HG02970 (cell line): ENCODE measurements around the gene PHACTR3.
"Not testable (repeated sequence)": the region's sequence is repeated elsewhere in the genome, so short reads cannot be mapped to it uniquely, and the experiment has no call there.

Experiments used
- ATAC-seq: cut with Tn5 transposase; IDR thresholded peaks from one replicate; pipeline ENCODE4 v1.9.1; 2021; ENCODE audit warnings: mild to moderate bottlenecking, moderate library complexity, moderate number of reproducible peaks; ENCODE audit not compliant: unreplicated experiment, low FRiP score

The PHACTR3 gene

GRCh38 chr20:59831916-59832270 lies 227.6 kb downstream of the PHACTR3 start:
- no peak for ATAC-seq

- ATAC-seq = no peak
Measured at GRCh38 chr20:59832406-59833363, 228.3 kb downstream of the PHACTR3 start.

DNA sequence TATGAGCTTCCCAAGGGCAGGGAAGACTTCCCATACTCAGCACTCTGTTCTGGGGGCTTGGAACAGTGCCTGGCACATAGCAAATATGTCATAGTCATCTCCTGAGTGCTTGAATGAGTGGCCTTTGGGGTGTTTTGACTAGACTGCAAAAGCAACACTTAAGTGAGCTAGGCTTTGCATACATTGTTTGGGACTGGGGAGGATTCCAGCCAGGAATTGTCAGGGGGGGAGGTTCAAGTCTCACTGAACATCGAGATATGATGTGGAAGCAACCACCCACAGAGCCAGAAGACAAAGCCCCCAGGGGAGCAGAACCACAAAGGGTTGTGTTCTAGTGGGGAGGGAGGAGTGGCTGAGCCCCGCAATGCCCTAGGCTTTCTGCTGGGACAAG lies 230.7 kb downstream of the PHACTR3 start:
- ATAC-seq = no peak

DNA sequence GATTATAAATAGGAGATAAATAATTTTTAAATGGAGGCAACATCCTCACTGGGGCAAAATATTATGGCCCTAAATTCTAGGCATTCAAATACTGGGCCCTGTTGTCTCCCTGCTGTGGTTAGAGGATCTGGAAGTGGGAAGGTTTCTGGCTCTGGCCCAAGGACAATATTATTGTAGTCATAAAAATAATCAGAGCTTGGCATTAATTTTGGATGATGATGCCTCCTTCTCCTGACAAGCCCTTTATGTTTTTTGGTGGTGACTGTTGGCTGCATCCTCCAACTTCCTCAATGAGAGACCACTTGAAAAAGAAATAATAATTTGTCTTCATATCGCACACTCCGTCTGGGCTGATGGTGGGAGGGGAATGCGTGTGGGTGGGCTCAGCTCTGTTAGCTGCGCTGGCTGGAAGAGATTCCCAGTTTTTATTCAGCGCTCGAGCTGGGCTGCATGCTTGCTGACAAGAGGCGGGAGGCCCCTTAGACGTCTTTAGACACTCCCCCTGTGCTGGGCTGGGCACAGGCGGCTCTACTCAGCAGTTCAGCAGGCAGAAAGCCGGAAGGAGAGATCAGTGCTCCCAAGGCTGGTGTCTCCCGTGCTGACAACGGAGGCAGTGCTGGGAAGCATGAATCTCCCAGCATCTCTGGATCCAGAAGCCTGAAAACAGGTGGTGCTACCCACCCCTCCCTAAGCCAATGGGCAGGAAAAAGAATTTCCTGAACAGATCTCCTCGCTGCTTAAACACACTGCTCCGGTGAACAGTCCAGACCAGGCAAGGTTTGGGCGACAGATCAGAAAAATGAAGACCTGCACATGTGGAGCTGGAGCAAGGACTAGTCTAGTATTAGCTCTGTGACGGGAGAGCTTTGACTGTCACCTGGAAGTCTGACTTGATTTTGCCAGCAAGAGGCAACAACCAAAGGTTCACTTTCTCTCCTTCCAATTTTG lies 231.4 kb downstream of the PHACTR3 start:
- no peak for ATAC-seq

GRCh38 chr20:59836767-59837166 lies 232.4 kb downstream of the PHACTR3 start:
- no peak for ATAC-seq

DNA sequence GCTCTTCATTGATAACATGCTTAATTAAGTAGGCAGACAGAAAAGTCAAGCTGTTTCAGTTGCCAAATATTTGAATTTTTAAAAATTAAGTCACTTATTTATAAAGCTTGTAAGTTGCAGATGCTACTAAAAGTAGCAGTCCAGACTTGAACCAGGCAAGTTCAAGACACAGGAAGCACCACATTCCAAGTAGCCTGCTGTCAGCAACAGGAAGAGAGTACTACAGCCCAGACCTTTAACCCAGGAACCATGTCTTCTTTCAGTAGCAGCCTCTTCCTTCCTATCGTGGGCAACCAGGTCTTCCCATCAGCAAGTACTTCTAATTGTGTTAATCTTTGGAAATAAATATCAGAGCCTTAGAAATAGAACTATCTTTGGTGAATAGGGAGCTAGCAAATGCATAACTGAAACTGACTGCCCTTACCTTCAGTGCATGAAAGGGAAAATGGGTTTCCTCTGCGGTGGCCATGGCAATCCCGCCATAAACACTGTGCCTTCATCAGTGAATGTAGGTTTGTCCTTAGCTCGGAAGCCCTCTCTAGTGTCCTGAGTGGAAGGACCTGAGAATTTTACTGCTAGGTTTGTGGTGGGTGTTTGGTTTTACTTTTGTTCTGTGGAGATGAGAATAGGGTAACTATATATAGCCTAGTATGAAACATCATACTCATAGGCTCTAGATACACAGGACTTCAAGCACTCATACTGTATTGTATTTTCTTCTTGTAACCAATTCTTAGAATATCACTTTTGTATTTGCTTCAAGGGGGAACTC lies 233.5 kb downstream of the PHACTR3 start:
- ATAC-seq = peak; percentile 53

- no peak for ATAC-seq
Measured at GRCh38 chr20:59839400-59839799, 235.1 kb downstream of the PHACTR3 start.

- ATAC-seq = no peak
Measured at GRCh38 chr20:59845472-59845871, 241.1 kb downstream of the PHACTR3 start.

DNA sequence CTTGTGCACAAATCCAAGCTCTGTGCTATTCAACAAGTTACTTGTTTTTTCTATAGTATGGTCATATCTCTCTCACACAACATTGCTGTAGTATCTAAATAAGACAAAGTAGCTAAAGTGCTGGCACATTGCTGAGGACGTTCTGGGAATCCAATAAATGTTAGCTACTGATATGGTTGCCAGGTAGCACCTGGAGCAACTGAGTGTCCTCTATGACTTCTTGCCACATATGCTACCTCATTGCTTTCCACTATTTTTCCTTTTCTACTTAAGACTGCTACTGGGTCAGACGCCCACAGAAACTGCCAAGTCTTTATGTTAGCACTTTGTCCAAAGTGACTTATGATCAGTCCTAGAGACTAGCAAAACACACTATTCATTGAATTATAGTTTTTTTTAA lies 243.8 kb downstream of the PHACTR3 start:
- ATAC-seq = no peak

- ATAC-seq = no peak
Measured at GRCh38 chr20:59850018-59850641, 245.8 kb downstream of the PHACTR3 start.

DNA sequence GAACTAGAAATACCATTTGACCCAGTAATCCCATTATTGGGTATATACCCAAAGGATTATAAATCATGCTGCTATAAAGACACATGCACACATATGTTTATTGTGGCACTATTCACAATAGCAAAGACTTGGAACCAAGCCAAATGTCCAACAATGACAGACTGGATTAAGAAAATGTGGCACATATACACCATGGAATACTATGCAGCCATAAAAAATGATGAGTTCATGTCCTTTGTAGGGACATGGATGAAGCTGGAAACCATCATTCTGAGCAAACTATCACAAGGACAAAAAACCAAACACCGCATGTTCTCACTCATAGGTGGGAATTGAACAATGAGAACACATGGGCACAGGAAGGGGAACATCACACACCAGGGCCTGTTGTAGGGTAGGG lies 252.2 kb downstream of the PHACTR3 start:
- ATAC-seq = not testable (repeated sequence)

- not testable (repeated sequence) for ATAC-seq
Measured at GRCh38 chr20:59856941-59857340, 252.6 kb downstream of the PHACTR3 start.

DNA sequence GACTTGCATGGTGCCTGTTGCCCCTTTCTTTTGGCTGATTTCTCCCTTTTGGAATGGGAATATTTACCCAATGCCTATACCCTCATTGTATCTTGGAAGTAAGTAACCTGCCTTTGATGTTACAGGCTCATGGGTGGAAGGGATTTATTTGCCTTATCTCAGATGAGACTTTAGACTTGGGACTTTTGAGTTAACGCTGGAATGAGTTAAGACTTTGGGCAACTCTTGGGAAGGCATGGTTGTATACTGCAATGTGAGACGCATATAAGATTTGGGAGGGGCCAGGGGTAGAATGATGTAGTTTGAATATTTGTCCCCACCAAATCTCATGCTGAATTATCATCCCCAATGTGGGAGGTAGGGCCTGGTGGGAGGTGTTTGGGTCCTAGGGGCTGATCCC lies 253.6 kb downstream of the PHACTR3 start:
- ATAC-seq = no peak

DNA sequence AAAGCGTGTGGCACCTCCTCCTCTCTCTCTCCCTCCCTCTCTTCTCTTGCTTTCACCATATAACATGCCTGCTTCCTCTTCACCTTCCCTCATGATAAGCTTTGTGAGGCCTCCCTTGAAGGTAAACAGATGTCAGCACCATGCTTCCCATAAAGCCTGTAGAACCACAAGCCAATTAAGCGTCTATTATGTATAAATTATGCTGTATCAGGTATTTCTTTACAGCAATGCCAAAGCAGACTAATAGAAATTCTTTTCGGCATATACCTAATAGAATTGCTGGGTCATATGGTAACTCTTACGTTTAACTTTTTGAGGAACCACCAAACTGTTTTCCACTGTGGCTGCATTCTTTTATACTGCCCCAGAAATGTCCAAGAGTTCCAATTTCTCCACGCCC lies 254.1 kb downstream of the PHACTR3 start:
- ATAC-seq = no peak

GRCh38 chr20:59861401-59861800 lies 257.1 kb downstream of the PHACTR3 start:
- ATAC-seq = no peak

DNA sequence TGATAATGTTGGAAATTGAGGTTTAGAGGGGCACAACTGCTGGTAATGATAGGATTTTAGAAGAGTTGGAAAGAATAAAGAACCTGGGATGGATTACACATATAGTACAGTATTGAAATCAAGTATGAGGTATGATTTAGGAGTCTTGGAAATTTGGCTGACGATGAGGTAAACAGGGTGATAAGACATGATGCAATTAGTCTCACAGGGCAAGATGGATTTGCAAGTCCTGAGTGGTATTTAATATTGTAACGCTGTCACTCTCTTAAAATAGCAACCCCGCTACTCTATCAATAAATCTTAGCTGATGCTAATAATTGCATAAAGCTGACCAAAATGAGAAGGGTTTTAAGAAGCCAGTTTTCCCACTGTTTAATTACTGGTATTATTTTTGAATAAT lies 258.7 kb downstream of the PHACTR3 start:
- ATAC-seq = no peak

DNA sequence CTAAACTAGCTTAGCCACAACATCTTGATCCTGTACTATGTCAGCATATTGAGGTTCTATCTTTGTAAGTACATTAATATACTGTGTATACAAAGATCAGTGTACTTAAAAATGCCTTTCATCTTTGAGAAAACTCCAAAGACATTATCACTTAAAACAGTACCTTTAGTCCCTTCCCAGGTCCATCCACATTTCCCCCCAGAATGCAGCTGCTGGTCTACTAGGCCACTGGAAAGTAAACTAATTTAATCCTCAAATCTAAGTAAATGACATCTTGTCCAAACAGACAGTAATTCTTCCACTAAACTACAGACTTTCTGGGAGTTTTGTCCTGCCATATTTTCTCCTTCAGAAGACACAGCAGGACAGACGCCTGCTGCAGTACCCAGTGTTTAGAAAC lies 260.4 kb downstream of the PHACTR3 start:
- ATAC-seq = no peak

DNA sequence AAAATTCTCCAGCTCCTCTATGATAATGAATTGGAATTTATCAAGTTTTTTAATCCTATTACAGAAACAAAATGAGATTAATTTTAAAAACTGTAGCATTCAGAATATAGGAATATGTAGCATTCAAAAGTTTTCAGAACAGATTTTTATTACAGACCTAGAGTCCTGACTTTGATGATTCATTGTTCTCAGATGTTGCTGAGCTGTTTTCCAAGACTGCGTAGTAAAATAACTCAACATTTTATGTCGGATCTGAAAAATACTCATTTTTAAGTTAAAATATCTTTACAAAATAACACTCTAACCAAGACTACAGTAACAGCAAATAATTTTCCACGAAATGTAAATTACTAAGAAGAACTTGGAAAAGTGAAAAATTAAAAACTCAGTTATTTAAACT lies 262.0 kb downstream of the PHACTR3 start:
- no peak for ATAC-seq

GRCh38 chr20:59871096-59871495 lies 266.8 kb downstream of the PHACTR3 start:
- no peak for ATAC-seq

- no peak for ATAC-seq
Measured at GRCh38 chr20:59873409-59873808, 269.1 kb downstream of the PHACTR3 start.
